ENCODE data around the gene PNLIPRP2. TPM values are rescaled to one million over a fixed set of nuclear protein-coding genes. Genes with fewer than 3 reads are reported as not detected.
A peak's percentile ranks its signal among the peaks of the same experiment; 100 is the strongest.

The PNLIPRP2 gene
- total and polyA plus RNA-seq, 7 donors = 0.01 to 0.91 (median 0.14) TPM; not detected in 3

DNA sequence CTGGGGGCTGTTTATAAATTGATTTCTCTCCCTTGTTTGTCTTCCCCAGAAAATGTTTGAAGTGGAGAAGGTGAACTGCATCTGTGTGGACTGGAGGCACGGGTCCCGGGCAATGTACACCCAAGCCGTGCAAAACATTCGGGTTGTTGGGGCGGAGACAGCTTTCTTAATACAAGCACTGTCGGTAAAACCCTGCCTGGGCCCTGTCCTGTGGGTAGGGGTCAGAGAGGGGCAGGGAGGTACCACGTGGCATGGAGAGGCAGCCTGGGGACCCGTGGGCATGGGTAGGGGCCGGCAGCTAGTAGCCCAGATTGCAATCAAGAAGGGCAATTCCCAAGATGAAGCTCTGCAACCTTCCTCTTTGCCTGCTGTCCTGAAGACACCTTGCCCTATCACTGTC is 6.1 kb downstream of the PNLIPRP2 start:
- no peaks in the 10 kb centered on the region for H3K36me3 ChIP-seq (ENCODE audit: insufficient read depth in 1 of 2, low read depth in 1 of 2)
- WGBS, 3 donors = 66 to 74% (median 70%) methylated on average over 9 of the region's 9 CpGs
- H3K27ac ChIP-seq = no peak overlapping the region
- no peaks in the 10 kb centered on the region for H3K4me1 ChIP-seq
- DNase-seq = no peak
- intact Hi-C loops (cut with DNase I) = no loop called here
- no peak overlapping the region for H3K4me3 ChIP-seq
- H3K27me3 ChIP-seq (ENCODE audit: insufficient read depth in 3 of 3, low read length in 2 of 3) = peaks cover 0 to 39% (median 10%) of the 10 kb centered on the region in 3 donors
- H3K9me3 ChIP-seq = no peaks in the 10 kb centered on the region
- ATAC-seq = no peak
- TF ChIP-seq, protein P1, sequence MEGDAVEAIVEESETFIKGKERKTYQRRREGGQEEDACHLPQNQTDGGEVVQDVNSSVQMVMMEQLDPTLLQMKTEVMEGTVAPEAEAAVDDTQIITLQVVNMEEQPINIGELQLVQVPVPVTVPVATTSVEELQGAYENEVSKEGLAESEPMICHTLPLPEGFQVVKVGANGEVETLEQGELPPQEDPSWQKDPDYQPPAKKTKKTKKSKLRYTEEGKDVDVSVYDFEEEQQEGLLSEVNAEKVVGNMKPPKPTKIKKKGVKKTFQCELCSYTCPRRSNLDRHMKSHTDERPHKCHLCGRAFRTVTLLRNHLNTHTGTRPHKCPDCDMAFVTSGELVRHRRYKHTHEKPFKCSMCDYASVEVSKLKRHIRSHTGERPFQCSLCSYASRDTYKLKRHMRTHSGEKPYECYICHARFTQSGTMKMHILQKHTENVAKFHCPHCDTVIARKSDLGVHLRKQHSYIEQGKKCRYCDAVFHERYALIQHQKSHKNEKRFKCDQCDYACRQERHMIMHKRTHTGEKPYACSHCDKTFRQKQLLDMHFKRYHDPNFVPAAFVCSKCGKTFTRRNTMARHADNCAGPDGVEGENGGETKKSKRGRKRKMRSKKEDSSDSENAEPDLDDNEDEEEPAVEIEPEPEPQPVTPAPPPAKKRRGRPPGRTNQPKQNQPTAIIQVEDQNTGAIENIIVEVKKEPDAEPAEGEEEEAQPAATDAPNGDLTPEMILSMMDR (IDR thresholded peaks at IDR 0.05) = no peak

DNA sequence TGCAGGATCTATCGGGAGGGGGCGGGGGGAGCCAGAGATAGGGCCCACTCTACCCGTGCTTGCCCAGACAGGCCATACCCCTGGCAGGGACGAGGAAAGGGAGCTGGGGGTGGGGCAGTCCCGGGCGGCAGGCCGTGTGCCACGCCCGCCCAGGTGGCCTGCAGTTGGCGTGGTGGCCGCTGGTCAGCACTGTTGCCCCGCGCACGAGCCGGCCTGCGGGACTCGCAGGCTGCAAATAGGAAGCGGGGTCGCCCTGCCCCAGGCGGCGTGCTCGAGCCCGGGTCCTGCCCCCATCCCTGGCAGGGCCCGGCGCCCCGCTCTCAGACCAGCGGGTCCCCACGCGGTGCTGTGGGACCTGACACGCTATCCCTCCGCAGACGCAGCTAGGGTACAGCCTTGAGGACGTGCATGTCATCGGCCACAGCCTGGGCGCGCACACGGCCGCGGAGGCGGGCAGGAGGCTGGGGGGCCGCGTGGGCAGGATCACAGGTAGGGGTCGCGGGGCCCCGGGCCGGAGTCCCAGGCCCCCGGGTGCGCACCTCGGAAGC is 6.7 kb downstream of the PNLIPRP2 start:
- TF ChIP-seq, protein P1 (IDR thresholded peaks at IDR 0.05) = peak; percentile 27
- Histone ChIP-seq H3K27me3 (ENCODE audit: insufficient read depth in 3 of 3, low read length in 2 of 3) (peaks cover 0 to 39% (median 10%) of the 10 kb centered on the region in 3 donors), H3K9me3 (no peaks in the 10 kb centered on the region), H3K27ac (no peak overlapping the region), H3K36me3 (ENCODE audit: insufficient read depth in 1 of 2, low read depth in 1 of 2) (no peaks in the 10 kb centered on the region), H3K4me3 (peak overlapping the region; percentile 7), H3K4me1 (no peaks in the 10 kb centered on the region)
- intact Hi-C loops (cut with DNase I) = no loop called here
- DNase-seq (no peak), ATAC-seq (peak in 1 of 4 donors; percentile 58)
- WGBS, 3 donors = 4% methylated on average over 29 to 49 of the region's 49 CpGs

DNA sequence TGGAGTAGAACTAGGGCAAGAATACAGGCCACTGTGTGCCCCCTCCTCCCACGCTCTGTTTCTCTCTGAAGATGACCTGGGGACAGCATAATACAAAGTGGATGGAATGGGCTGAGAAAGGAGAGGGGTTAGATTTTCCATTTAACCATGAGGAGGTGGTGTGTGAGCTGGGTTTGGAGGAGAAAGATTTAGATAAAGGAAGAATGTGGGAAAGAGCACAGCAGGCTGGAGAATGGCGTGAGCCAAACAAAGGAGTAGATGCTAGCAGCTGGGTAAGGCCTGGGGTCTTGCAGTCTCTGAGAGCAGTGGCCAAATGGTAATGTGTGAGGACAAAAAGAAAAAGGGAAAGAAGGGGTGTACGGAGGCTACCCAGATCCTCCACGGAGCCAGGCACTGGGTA is 8.6 kb downstream of the PNLIPRP2 start:
- H3K9me3 ChIP-seq = no peaks in the 10 kb centered on the region
- intact Hi-C loops (cut with DNase I) = no loop called here
- no peak for ATAC-seq
- H3K27me3 ChIP-seq (ENCODE audit: insufficient read depth in 3 of 3, low read length in 2 of 3) = peaks cover 0 to 38% (median 10%) of the 10 kb centered on the region in 3 donors
- no peak overlapping the region for H3K4me3 ChIP-seq
- no peak for DNase-seq
- no peaks in the 10 kb centered on the region for H3K4me1 ChIP-seq
- H3K36me3 ChIP-seq (ENCODE audit: insufficient read depth in 1 of 2, low read depth in 1 of 2) = no peaks in the 10 kb centered on the region
- TF ChIP-seq, protein P1 (IDR thresholded peaks at IDR 0.05) = no peak
- WGBS, 3 donors = 81 to 90% (median 84%) methylated on average over 3 to 4 of the region's 4 CpGs
- H3K27ac ChIP-seq = no peak overlapping the region

DNA sequence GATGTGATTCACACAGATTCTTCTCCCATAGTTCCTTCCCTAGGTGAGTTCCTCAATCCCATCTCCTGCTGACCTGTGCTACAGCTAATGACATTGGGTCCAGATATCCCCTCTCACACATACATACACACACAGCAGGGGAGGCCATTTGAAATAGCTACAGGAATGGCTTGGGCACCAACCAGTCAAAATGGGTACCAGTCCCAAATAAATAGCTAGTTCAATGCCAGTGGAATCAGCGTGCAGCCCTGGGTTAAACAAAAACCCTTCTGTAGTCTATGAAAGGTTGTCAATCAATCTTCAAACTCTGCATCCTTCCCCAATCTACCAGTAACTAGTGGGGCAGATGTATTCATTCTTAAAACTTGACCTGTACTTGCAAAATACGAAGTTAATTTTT is 9.3 kb downstream of the PNLIPRP2 start:
- TF ChIP-seq, protein P1 (IDR thresholded peaks at IDR 0.05) = no peak
- ATAC-seq (no peak), DNase-seq (no peak)
- intact Hi-C loops (cut with DNase I) = no loop called here
- 64 to 68% (median 67%) methylated on average over 2 of the region's 2 CpGs for WGBS, 3 donors
- Histone ChIP-seq H3K4me1 (no peaks in the 10 kb centered on the region), H3K36me3 (ENCODE audit: insufficient read depth in 1 of 2, low read depth in 1 of 2) (no peaks in the 10 kb centered on the region), H3K27me3 (ENCODE audit: insufficient read depth in 3 of 3, low read length in 2 of 3) (peaks cover 0 to 32% (median 9%) of the 10 kb centered on the region in 3 donors), H3K27ac (no peak overlapping the region), H3K9me3 (no peaks in the 10 kb centered on the region), H3K4me3 (no peak overlapping the region)

DNA sequence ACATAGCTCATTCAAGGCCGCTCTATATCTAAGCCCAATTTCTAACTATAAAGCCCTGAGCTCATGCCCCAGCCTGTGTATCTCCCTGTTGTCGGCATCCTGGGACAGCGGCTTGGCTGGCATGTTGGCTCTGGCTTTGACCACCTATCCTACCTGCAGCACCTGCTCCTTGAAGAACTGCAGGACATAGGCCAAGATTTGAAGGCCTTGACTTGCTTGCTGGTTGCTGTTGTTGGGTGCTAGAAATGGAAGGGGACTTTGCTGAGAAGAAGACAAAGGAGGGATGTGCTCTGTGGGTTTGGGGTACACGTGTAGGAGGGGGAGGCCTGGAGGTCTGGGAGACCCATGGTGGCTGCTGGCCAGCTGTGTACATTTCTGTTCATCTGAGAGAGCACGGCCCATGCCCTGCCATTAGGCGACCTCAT is 11.1 kb downstream of the PNLIPRP2 start:
- DNase-seq = no peak
- H3K27ac ChIP-seq = no peak overlapping the region
- no peaks in the 10 kb centered on the region for H3K9me3 ChIP-seq
- H3K4me1 ChIP-seq = no peaks in the 10 kb centered on the region
- H3K27me3 ChIP-seq (ENCODE audit: insufficient read depth in 3 of 3, low read length in 2 of 3) = peaks cover 0 to 13% (median 4%) of the 10 kb centered on the region in 3 donors
- no peak for ATAC-seq
- H3K4me3 ChIP-seq = no peak overlapping the region
- TF ChIP-seq, protein P1 (IDR thresholded peaks at IDR 0.05) = no peak
- no peaks in the 10 kb centered on the region for H3K36me3 ChIP-seq (ENCODE audit: insufficient read depth in 1 of 2, low read depth in 1 of 2)
- 85 to 89% (median 89%) methylated on average over 6 of the region's 6 CpGs for WGBS, 3 donors
- intact Hi-C loops (cut with DNase I) = no loop called here
